HG02870 (cell line): ENCODE measurements around the gene TMEM183A.
"Not testable (repeated sequence)": the region's sequence is repeated elsewhere in the genome, so short reads cannot be mapped to it uniquely, and the experiment has no call there.

ENCODE experiments used
- ATAC-seq: cut with Tn5 transposase; IDR thresholded peaks from one replicate; pipeline ENCODE4 v1.9.1; 2021; ENCODE audit warnings: mild to moderate bottlenecking, moderate library complexity; ENCODE audit not compliant: unreplicated experiment

Gene TMEM183A

GRCh38 chr1:203006948-203007871 is at the start of gene TMEM183A:
Gene TMEM183A, plus strand, starts transcription at chr1:203007374. Its CDS starts 92 bp downstream, at chr1:203007466.
- ATAC-seq: peak; percentile 84

- peak; percentile 96 for ATAC-seq
Observed at GRCh38 chr1:202957733-202958543, 49.2 kb upstream of the TMEM183A start, which contains the start of gene ADIPOR1. Gene ADIPOR1, minus strand, starts transcription at chr1:202958312. Its CDS starts 7,242 bp downstream, at chr1:202951070.

- ATAC-seq: no peak
Observed at GRCh38 chr1:202958544-202959275, 48.5 kb upstream of the TMEM183A start.

GRCh38 chr1:202959276-202959620 is 47.9 kb upstream of the TMEM183A start:
- no peak for ATAC-seq

- no peak for ATAC-seq
Observed at GRCh38 chr1:202961220-202961880, 45.8 kb upstream of the TMEM183A start.

- ATAC-seq: no peak
Observed at GRCh38 chr1:202964791-202965410, 42.3 kb upstream of the TMEM183A start.

- ATAC-seq: no peak
Observed at GRCh38 chr1:202965422-202965821, 41.8 kb upstream of the TMEM183A start.

- peak; percentile 7 for ATAC-seq
Observed at GRCh38 chr1:202966006-202966898, 40.9 kb upstream of the TMEM183A start.

- no peak for ATAC-seq
Observed at GRCh38 chr1:202967684-202968281, 39.4 kb upstream of the TMEM183A start.

- ATAC-seq: no peak
Observed at GRCh38 chr1:202968351-202968750, 38.8 kb upstream of the TMEM183A start.

- ATAC-seq: no peak
Observed at GRCh38 chr1:202968895-202969295, 38.3 kb upstream of the TMEM183A start.

- no peak for ATAC-seq
Observed at GRCh38 chr1:202972046-202972445, 35.1 kb upstream of the TMEM183A start.

- no peak for ATAC-seq
Observed at GRCh38 chr1:202974856-202975255, 32.3 kb upstream of the TMEM183A start.

- no peak for ATAC-seq
Observed at GRCh38 chr1:202976633-202977032, 30.5 kb upstream of the TMEM183A start.

- no peak for ATAC-seq
Observed at GRCh38 chr1:202979459-202979858, 27.7 kb upstream of the TMEM183A start.

GRCh38 chr1:202981939-202982338 is 25.2 kb upstream of the TMEM183A start:
- ATAC-seq: no peak

GRCh38 chr1:202982715-202983430 is 24.3 kb upstream of the TMEM183A start:
- no peak for ATAC-seq

GRCh38 chr1:202986120-202986519 is 21.1 kb upstream of the TMEM183A start:
- not testable (repeated sequence) for ATAC-seq
